Activated CD4-positive, alpha-beta T cell treated with anti-CD3 and anti-CD28 coated beads for 4 hours (primary cell): ENCODE results near the gene TMEM30B.
"Not testable (repeated sequence)": the region's sequence is repeated elsewhere in the genome, so short reads cannot be mapped to it uniquely, and the experiment has no call there.

Experiments
- DNase-seq, 2 donors: peaks; one replicate each; pipeline ENCODE4 v3.0.0-alpha.2; 2020

TMEM30B gene, protein sequence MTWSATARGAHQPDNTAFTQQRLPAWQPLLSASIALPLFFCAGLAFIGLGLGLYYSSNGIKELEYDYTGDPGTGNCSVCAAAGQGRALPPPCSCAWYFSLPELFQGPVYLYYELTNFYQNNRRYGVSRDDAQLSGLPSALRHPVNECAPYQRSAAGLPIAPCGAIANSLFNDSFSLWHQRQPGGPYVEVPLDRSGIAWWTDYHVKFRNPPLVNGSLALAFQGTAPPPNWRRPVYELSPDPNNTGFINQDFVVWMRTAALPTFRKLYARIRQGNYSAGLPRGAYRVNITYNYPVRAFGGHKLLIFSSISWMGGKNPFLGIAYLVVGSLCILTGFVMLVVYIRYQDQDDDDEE

DNA sequence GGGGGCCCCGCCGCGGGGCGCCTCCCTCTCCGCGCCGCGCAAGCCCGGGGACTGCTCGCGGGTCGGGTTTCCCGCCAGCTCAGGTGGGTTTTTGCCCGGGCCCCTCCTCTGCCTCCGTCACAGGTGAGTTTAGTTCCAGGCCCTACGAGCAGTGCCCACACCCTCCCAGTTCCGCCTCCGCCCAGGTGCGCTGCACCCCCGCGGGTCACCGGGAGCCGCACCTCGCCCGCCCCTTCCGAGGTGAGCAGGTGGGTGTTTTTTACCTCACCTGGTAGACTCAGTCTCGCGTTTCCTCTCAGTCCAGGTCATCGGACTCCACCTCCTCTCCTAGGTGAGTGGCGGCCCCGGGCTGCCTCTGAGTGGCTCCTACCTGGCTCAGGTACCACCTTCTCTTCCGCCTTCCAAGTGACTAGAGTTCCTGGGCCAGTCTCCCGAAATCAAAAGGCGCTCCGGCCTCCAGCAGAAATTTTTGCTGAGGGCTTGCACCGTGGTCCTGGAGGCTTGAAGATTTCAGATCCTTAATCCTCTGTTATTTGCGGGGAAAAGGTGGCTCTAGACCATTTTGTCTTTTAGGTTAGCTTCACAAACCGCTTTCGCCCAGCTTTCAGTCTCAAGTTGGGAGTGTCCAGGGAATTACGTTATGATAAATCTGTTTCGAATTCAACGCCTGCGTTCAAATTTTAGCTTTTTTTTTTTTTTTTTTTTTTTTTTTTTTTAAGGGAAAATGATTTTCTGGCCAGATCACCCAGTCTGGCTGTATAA lies at the start of gene TMEM30B:
TSS of gene TMEM30B (minus strand) at position 153 of the 762 bp plus-strand sequence. CDS start 191 bp downstream, outside the sequence.
- DNase-seq, result peak; percentile 46 to 47

DNA sequence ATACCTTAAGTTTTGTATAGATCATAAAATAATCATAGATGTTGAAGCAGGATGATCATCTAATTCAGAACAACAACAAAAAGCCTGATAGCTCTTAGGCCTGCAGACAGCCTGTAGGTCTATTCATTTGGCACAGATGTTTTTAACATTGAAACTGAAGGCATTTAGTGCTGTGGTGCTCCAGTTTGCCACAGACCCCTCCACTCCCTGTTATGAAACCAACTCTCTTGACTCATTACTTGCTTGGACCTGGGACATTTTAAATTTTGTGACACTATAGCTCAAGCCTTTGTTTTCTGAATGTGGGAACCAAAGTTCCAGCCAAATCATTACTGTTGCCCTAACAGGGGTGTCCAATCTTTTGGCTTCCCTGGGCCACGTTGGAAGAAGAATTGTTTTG lies 49.4 kb upstream of the TMEM30B start:
- DNase-seq, result no peak

DNA sequence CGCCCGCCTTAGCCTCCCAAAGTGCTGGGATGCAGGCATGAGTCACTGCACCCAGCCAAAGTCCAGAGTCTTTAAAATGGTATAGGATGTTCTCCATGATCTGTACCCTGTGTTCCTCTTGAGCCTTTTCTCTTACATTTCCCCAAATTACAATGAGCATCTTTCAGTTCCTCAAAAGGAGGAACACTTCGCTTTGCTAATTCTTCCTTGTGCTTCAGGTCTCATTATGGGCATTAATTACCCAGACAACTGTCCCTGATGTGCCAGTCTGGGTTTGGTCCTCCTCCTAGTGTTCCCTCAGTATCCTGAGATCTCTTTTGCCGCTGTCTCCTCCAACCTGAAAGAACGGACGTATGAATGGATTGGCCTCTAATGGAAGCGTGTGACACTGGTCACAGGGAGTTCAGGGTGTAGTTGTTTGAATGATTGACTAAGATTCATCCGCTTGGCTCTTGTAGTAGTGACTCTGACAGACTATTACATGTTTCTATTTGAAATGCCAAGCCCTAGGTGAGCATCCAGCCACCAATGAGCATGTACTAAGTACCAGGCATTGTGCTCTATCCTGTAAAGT lies 48.4 kb upstream of the TMEM30B start:
- no peak for DNase-seq

DNA sequence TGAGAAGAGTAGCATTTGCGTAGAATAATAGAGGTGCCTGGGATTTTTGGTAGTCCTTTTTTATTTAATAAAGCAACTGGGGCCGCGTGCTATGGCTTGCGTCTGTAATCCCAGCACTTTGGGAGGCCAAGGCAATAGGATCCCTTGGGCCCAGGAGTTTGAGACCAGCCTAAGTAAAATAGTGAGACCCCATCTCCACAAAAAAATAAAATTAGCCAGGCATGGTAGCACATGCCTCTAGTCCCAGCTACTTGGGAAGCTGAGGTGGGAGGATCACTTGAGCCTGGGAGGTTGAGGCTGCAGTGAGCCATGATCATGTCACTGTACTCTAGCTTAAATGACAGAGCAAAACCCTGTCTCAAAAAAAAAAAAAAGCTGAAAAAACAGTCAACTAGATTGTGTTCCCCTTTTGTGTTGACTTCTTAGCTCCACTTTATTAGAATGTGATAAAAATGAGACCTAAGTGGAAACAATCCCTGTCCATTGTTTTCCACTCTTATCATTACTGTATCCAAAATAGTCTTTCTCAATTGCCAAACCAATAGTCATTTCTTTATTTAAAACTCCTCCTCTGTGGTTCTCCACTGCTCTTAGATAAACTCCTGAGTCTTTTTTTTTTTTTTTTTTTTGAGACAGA lies 47.6 kb upstream of the TMEM30B start:
- no peak for DNase-seq

DNA sequence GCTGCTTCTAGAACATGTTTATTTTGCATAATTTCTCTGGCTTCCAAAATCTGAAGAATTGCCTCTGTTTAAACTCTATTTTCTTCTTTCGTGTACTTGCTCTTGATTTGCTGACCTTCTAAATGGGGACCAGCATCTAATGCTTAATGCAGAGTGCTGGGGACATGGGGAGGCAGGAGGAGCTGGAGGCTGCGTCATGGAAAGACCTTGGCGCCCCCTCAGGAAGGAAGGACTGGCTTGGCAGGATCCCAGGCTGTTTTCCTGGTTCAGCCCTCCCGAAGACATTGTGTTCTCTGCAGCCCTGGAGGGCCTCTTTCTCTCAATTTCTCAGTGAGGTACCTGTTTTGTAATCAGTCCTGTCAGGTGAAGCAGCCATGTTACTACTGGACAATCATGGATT lies 45.7 kb upstream of the TMEM30B start:
- no peak for DNase-seq

DNA sequence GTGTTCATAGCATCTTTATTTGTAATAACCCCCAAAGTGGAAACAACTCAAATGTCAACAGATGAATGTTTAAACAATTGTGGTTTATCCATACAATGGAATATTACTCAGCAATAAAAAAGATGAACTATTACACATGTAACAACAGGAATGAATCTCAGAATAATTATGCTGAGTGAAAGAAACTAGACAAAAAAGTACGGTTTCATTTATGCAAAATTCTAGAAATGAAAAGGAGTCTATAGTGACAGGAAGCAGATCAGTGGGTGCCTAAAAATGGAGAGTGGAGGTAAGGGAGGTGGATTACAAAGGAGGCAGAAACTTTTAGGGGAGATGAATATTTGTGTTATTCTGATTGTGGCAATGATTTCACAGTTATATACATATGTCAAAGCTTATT lies 45.0 kb upstream of the TMEM30B start:
- no peak for DNase-seq

DNA sequence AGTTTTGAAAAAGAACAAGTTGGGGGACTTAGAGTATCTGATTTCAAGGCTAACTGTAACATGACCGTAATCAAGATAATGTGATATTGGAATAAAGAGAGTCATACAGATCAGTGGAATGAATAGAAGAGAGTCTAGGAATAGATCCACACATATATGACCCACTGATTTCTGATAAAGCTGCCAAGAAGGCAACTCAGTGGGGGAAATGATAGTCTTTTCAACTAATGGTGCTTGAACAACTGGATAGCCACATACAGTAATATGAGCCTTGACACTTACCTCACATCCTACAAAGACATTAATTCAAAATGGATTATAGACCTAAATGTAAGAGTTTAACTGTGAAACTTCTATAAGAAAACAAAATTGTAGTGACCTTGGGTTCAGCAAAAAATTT lies 44.0 kb upstream of the TMEM30B start:
- no peak for DNase-seq

DNA sequence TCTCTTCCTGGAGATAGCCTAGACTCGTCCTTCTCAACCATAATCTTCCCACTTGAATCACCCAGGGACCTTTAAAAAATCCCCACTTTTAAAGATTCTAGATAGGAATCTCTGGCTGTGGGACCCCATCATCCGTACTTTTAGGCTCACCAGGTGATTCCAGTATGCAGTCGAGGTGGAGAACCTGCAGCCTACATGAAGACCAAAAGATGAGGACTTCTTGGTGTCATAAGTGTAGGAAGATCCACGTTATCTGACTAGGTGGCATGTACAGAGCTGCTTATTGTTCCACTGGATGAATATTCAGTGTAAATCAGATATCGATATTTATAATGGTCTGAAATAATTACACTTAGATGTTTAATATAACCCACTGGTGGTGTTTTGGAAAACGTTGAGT lies 42.8 kb upstream of the TMEM30B start:
- no peak for DNase-seq

DNA sequence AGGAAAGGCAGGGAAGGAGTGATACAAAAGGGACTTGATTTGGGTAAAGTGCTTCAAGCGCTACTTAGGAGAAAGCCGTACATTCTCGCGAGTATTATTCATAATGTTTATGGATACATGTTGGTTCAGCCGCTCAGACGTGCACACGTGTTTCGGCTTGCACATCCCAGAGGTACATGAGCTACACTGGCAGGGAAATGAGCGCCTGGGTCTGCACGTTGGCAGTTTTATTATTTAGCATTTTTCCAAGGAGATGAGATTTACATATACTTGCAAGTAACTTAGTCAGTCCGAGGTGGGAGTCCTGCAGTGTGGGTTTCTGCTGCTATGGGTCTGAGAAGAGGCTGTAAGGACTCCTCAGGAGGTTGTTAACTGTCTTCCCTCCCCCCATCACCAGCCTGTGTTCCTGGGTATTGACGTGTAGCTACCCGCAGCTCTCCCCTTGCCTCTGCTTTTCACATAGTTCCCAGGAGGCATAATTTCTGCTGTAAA lies 41.7 kb upstream of the TMEM30B start:
- DNase-seq, result peak; percentile 55

DNA sequence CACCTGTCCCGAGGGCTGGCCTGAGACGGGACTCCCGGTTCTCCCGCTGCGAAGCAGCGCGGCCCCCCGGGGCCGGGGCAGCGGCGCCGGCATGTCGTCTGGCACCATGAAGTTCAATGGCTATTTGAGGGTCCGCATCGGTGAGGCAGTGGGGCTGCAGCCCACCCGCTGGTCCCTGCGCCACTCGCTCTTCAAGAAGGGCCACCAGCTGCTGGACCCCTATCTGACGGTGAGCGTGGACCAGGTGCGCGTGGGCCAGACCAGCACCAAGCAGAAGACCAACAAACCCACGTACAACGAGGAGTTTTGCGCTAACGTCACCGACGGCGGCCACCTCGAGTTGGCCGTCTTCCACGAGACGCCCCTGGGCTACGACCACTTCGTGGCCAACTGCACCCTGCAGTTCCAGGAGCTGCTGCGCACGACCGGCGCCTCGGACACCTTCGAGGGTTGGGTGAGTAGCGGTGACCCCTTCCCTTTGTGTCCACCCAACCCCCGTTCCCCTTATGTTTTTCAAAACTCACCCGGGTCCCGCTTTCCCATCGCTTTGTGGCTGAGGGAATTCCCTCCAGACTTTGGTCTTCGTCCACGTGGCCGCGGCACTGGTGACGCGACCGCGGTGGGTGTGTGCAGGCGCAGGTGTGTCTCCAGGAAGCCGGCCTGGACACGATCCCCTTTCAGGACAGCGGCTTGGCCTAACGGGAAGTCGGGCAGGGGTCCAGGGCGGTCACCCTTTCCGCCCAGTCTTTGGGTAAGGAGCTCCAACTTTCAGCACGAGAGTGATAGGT lies 41.1 kb upstream of the TMEM30B start:
- peak in 1 of 2 donors; percentile 42 for DNase-seq

DNA sequence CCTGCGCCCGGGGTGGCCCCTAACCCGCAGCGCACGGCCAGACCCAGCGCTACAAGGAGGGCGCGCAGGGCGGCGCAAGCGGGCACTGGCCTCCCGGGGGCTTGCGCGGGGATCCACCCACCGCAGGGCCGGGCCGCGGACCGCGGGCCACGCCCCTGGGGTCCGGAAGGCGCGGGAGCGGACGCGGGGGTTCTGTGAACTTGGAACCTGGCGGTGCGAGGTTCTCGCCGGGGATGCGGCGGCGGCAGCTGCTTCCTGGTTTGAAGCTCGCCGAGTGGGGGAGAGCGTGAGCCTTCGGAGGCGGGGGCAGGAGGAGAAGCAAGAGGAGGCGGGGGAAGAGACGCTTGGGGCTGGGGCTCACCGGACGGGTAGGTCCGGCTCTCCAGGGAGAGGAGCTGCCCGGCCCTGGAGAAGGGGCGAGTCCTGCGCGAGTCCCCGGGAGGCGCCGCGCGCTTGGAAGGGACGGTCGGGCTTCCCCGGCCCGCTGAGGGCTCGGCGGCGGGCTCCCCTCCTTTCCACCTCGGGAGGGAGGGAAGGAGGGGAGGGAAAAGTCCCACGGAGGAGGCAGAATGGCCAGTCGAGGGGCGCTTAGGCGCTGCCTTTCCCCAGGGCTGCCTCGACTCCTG lies 40.4 kb upstream of the TMEM30B start, which contains the start of gene PRKCH:
TSS of gene PRKCH (plus strand) at position 195 of the 626 bp plus-strand sequence. CDS start 523 bp downstream, outside the sequence.
- DNase-seq, result peak; percentile 85 to 88

DNA sequence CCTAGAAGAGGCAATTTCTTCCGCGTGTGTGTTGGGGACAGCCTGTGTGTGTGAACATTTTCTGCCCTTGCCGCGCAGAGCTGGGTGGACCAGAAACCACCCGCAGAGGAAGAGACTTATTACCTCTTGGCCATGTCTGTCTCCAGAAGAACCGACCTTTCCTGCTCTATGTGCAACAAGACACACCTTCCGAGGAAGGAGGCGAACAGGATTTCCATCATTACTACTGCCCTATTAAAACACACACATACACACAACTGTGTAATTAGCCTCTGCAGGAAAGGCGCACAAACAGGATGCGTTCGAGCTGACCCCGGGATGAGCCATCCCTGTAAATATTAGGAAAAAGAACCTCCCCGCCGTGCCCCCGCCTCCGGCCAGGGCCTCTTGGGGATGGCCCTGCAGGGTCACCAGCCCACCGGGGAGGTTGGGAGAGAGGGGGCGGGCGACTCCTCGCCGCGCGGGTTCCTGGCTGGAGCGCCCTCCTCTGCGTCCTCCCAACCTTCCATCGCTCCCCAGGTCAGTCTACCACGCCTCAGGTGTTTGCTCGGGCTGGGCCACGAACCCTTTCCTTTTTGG lies 39.8 kb upstream of the TMEM30B start:
- DNase-seq, result no peak

DNA sequence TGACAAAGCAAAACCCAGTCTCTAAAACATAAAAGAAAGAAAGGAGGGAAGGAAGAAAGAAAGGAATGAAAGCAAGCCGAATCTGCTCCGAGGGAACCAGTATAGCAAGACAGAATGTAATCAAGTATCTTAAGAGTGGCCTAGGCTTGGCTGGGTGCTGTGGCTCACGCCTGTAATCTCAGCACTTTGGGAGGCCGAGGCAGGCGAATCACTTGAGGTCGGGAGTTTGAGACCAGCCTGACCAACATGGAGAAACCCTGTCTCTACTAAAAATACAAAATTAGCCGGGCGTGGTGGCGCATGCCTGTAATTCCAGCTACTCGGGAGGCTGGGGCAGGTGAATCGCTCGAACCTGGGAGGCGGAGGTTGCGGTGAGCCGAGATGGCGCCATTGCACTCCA lies 39.0 kb upstream of the TMEM30B start:
- DNase-seq, result not testable (repeated sequence)

DNA sequence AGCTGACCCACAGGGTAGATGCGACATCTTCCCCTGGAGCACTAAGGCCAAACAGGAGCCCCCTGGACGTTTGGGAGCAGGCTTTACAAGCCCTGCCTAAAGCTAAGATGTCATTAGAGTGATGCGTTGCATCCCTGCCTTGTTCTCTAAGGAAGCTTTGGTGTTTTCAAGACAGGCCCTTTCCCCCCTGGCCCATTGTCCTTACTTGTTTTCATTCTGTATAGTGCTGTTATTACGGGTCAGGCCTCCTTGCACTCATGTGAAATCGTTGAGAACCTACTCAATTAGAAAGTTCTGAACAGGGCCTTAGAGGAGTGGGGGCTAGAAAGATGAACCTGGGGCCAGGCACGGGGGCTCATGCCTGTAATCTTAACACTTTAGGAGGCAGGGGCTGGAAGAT lies 38.6 kb upstream of the TMEM30B start:
- DNase-seq, result no peak

DNA sequence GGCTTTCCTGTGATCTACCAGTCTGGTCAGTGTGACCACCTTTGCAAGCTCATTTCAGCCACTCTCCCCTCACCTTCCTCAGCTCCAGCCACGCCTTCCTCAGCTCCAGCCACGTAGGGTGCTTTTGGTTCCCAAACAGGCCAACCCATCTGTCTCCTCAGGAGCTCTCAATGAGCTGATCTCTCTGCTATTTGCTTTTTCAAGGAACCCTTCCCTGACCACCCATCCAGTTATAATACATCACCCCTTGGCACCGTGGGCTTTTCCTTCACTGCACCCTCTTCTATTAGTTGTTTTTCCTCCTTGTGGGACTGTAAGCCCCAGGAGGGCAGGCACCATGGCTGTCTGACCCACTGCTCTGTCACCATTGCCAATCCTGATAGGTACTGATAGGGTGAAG lies 37.9 kb upstream of the TMEM30B start:
- no peak for DNase-seq

DNA sequence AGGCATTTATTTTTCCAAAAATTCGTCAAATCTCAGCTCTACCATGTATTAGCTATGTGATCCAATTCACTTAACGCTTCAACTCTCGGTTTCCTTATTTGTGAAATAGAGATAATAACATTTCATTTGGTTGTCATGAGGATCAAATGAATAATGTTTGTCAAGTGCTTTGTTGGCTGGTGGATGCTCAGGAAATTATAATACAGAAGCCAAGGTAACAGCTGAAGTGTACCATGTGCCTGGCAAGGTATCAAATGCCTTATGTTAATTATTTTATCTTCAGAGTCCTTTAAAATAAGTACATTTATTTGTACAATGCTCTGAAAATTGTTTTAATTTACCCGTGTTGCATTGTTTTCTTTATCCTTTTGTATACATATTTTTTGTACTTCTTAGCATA lies 34.2 kb upstream of the TMEM30B start:
- DNase-seq, result no peak

DNA sequence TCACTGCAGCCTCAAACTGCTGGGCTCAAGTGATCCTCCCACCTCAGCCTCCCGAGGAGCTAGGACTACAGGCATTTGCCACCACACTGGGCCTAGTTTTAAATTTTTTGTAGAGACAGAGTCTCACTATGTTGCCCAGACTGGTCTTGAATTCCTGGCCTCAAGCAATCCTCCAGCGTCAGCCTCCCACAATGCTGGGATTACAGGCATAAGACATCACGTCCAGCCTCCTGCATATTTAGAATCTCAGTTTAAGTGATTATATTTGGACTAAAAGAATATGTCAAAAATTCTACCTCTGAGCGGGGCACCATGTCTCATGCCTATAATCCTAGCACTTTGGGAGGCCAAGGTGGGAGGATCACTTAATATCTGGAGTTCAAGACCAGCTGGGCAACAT lies 27.6 kb upstream of the TMEM30B start:
- DNase-seq, result not testable (repeated sequence)

DNA sequence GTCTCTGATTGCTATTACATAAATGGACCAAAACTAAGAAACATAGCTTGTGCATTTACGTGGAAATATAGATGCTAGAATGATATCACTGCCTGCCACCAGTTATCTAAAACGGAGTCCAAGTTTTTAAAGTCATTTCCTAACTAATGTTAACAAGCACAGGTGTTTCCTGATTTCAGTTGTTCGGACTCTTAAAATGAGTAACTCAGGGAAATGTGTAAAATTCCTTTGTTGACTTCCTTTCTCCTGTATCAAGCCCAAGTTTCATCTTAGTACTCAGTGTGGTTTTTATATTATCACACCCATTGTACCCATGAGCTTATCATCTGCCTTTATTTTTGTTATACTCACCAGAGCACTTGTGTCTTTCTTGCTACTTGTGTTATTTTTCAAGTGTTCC lies 27.1 kb upstream of the TMEM30B start:
- no peak for DNase-seq

DNA sequence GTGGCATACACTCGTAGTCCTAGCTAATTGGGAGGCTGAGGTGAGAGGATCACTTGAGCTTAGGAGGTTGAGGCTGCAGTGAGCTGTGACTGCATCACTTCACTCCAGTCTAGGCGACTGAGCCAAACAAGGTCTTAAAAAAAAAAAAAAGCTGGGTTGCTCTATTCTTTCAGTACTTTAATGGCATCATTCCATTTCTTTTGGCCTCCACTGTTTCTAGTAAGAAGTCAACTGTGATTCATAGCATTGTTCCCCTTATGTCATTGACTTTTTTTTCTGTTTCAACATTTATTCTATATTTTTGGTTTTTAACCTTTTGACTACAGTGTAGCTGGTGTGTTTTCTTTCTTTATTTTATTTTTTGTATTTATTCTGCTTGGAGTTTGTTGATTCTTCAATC lies 23.6 kb upstream of the TMEM30B start:
- DNase-seq, result no peak

DNA sequence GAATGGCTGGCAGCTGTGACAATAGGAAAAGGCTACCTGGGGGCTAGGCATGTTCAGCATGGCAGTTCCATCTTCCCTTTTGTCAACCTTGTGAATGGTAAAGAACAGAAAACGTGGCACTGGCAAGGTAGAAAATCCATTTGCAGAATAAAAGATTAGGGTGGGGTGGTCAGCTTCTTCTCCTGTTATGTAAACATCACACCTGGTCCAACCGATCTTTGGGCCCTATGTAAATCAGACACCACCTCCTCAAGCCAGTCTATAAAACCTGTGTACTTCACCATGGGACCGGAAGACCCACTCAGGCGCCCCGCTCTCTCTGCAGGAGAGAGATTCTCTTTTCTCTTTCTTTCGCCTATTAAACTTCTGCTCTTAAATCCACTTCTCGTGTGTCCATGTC lies 19.6 kb upstream of the TMEM30B start:
- DNase-seq, result no peak

DNA sequence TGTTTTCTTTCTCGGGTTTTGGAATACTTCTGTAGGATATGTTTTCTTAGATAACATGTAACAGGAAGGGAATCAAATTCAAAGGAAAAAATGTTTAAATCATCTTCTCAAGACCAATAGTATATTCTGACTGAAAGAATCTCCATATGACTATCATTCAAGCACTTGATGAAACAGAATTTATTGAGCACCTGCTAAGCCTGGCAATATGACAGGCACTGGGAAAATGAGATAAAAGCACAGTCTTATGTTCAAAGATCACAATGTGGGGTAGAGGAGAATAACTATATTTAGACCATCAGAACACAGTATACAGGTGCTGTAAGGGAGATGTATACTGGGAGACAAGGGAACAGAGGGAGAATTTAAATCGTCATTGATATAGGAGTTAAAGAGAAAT lies 19.1 kb upstream of the TMEM30B start:
- no peak for DNase-seq

DNA sequence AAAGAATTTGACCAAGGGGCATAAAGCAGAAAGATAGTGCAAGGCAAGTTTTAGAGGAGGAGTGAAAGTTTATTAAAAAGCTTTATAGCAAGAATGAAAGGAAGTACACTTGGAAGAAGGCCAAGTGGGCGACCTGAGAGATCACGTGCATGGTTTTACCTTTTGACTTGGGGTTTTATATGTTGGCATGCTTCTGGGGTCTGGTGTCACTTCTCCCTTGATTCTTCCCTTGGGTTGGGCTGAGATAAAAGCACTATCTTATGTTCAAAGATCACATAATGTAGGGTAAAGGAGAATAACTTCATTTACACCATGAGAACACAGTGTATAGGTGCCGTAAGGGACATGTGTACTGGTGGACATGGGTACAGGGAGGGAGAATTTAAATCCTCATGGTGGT lies 17.7 kb upstream of the TMEM30B start:
- DNase-seq, result no peak
